Adrenal gland (tissue), 12 donors: ENCODE measurements around the gene RABL6. TPM values are rescaled to one million over a fixed set of nuclear protein-coding genes. Genes with fewer than 3 reads are reported as not detected.

Experiments
- DNase-seq, 7 donors: peaks; one replicate each; pipeline ENCODE4 v3.0.0-alpha.2; 2019 to 2020
- H3K27ac ChIP-seq, 5 donors: fragments of 200-600 bp; sonication (generic) in 4 of 5; 1 replicate in 3 of 5; 2 replicates in 2 of 5; pipeline versions ENCODE4 v1.5.1 to v1.8.0; 2016 to 2020; ENCODE audit warnings: mild to moderate bottlenecking in 1 of 5
- H3K27me3 ChIP-seq: fragments of 200-600 bp; 2 replicates; pipeline ENCODE4 v1.8.0; 2021
- H3K36me3 ChIP-seq, 2 donors: fragments of 200-600 bp; replicated peaks in 1 of 2; 1 replicate in 1 of 2; 2 replicates in 1 of 2; pipeline versions ENCODE4 v1.5.1 to v1.8.0; 2018 to 2022
- H3K4me1 ChIP-seq, 2 donors: fragments of 200-600 bp; replicated peaks in 1 of 2; 1 replicate in 1 of 2; 2 replicates in 1 of 2; pipeline versions ENCODE4 v1.5.1 to v1.8.0; 2018 to 2021
- H3K4me3 ChIP-seq, 4 donors: fragments of 200-600 bp; sonication (generic) in 3 of 4; one replicate each; pipeline ENCODE4 v1.5.1; 2016 to 2018
- H3K9me3 ChIP-seq, 3 donors: fragments of 200-600 bp; sonication (generic) in 1 of 3; replicated peaks in 1 of 3; 1 replicate in 2 of 3; 2 replicates in 1 of 3; pipeline versions ENCODE4 v1.5.1 to v1.8.0; 2016 to 2021
- CTCF ChIP-seq, 6 experiments: fragments of 450-650 bp in 4 of 6; fragments of 200-600 bp in 2 of 6; sonication (generic) in 1 of 6; IDR thresholded peaks; 1 replicate in 5 of 6; 2 replicates in 1 of 6; pipeline versions ENCODE4 v1.5.1 to v1.8.0; 2016 to 2021; ENCODE audit warnings: antibody characterized with exemption in 6 of 6, mild to moderate bottlenecking in 2 of 6, moderate library complexity in 1 of 6
- POLR2A ChIP-seq, 2 donors: fragments of 450-650 bp; IDR thresholded peaks; one replicate each; pipeline ENCODE4 v1.6.1; 2017; ENCODE audit warnings: antibody characterized with exemption in 2 of 2, mild to moderate bottlenecking in 2 of 2, moderate library complexity in 1 of 2
- WGBS, 4 donors: extraction: QIAGEN DNeasy Blood & Tissue Kit in 2 of 4; methylation state at CpG; one replicate each; pipeline versions ENCODE4 v1.1.5 to v1.1.7; 2013 to 2017; 5-methylcytosine and 5-hydroxymethylcytosine counted together
- intact Hi-C, 2 donors: fragments of 100-400 bp; cut with DNase I; formaldehyde crosslinking; loops; one replicate each; pipeline versions ENCODE4 v1.14.1 to v1.15.0; 2022 to 2023
- polyA plus RNA-seq, 3 donors: library from polyadenylated mRNA; stranded (reverse); fragments of 200-250 nt in 2 of 3; fragments of 350-450 nt in 1 of 3; fragmentation: Illumina TruSeq in 1 of 3; extraction: RNeasy Lipid Tissue Mini Kit (QIAGEN cat#74804) in 1 of 3; gene quantifications; one replicate each; pipeline ENCODE4 v1.2.3, GENCODE V29; 2013 to 2014
- total RNA-seq, 9 donors: library from RNA; depleted of rRNA in 4 of 9; stranded (reverse); fragments of >200 nt in 4 of 9; fragments of 120-200 nt in 1 of 9; fragmentation: NEBNext Ultra II Directional in 1 of 9; extraction: Animal tissue kit (Norgen Biotek cat#: 25700) in 1 of 9; gene quantifications; one replicate each; pipeline versions ENCODE4 v1.1.0 to v1.2.4, GENCODE V29; 2013 to 2023
- donor health status: healthy with polysubstance abuse.
- donor health status: Bipolar disorder and iron deficiency.
- donor health status: DM: yes; HTN: yes; CAD: no.
- donor health status: DM: no; HTN: no; CAD: no.
- donor health status: DM: no; HTN: no; CAD: no.
- donor health status: DM: yes; HTN: yes; CAD: no.

RABL6 gene
- total and polyA plus RNA-seq, 12 donors = 20.9 to 150 (median 61.0) TPM

GRCh38 chr9:136853596-136854112 lies 45.9 kb downstream of the RABL6 start:
- DNase-seq = peak in 5 of 7 donors; percentile 21 to 48 (median 25)
- peaks cover 0 to 10% of the 10 kb centered on the region in 2 donors for H3K36me3 ChIP-seq
- H3K4me1 ChIP-seq = peaks cover 14 to 25% of the 10 kb centered on the region in 2 donors
- H3K9me3 ChIP-seq = no peaks in the 10 kb centered on the region
- no peaks in the 10 kb centered on the region for H3K27me3 ChIP-seq
- TF ChIP-seq CTCF (IDR thresholded peaks at IDR 0.05) (no peak), POLR2A (IDR thresholded peaks at IDR 0.05) (no peak)
- no peak overlapping the region for H3K4me3 ChIP-seq
- intact Hi-C loops = loop anchor here in 1 of 2 donors (10.0 kb wide), 1 partner anchor 91 kb away; the partner anchor contains the start of genes C8G and FBXW5
- no peak overlapping the region for H3K27ac ChIP-seq
- WGBS, 4 donors = 70 to 84% (median 84%) methylated on average over 4 to 18 of the region's 18 CpGs; no CpG with 5 or more reads in 1 of the 4 donors

GRCh38 chr9:136854113-136854841 lies 46.5 kb downstream of the RABL6 start:
- peaks cover 19 to 31% of the 10 kb centered on the region in 2 donors for H3K4me1 ChIP-seq
- no peaks in the 10 kb centered on the region for H3K9me3 ChIP-seq
- TF ChIP-seq CTCF (IDR thresholded peaks at IDR 0.05) (no peak), POLR2A (IDR thresholded peaks at IDR 0.05) (no peak)
- peaks cover 0 to 10% of the 10 kb centered on the region in 2 donors for H3K36me3 ChIP-seq
- H3K4me3 ChIP-seq = no peak overlapping the region
- DNase-seq = peak in 4 of 7 donors; percentile 27 to 54 (median 44)
- 84 to 96% (median 85%) methylated on average over 8 to 30 of the region's 30 CpGs; no CpG with 5 or more reads in 1 of the 4 donors for WGBS, 4 donors
- intact Hi-C loops = loop anchor here in 1 of 2 donors (10.0 kb wide), 1 partner anchor 91 kb away; the partner anchor contains the start of genes C8G and FBXW5
- no peaks in the 10 kb centered on the region for H3K27me3 ChIP-seq
- H3K27ac ChIP-seq = no peak overlapping the region

- DNase-seq = peak in 1 of 7 donors; percentile 15
These were observed 47.2 kb downstream of the RABL6 start for GRCh38 chr9:136854842-136855460.

More at GRCh38 chr9:136854842-136855460, 47.2 kb downstream of the RABL6 start:
- WGBS, 4 donors = 77 to 92% (median 84%) methylated on average over 3 to 23 of the region's 23 CpGs
- Histone ChIP-seq H3K4me3 (no peak overlapping the region), H3K9me3 (no peaks in the 10 kb centered on the region), H3K4me1 (peaks cover 17 to 33% of the 10 kb centered on the region in 2 donors), H3K36me3 (peaks cover 0 to 10% of the 10 kb centered on the region in 2 donors), H3K27ac (no peak overlapping the region), H3K27me3 (no peaks in the 10 kb centered on the region)
- intact Hi-C loops = loop anchor here in 1 of 2 donors (10.0 kb wide), 1 partner anchor 90 kb away; the partner anchor contains the start of genes C8G and FBXW5
- TF ChIP-seq CTCF (IDR thresholded peaks at IDR 0.05) = no peak
- TF ChIP-seq POLR2A (IDR thresholded peaks at IDR 0.05) = no peak
